AML-193 (cell line): ENCODE measurements around the gene HK3.

ENCODE experiments used
- DNase-seq, 2 experiments: peaks; one replicate each; lab custom pipeline; 2025; lab: John Stamatoyannopoulos, UW

Gene HK3

DNA sequence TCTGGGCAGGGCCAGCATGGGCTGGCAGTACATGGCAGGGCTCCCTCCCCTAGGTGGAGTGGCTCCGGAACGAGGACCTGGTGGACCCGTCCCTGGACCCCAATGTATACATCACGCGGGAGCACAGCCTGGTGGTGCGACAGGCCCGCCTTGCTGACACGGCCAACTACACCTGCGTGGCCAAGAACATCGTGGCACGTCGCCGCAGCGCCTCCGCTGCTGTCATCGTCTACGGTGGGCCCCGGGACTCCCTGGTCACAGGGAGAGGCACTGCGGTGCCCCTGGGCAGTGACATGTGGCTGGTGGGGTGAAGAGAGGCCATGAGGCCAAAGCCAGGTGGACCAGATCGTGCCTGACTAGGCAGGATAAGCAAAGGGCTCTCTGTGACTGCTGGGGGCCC, 30.4 kb downstream of the HK3 start:
- DNase-seq, result no peak

DNA sequence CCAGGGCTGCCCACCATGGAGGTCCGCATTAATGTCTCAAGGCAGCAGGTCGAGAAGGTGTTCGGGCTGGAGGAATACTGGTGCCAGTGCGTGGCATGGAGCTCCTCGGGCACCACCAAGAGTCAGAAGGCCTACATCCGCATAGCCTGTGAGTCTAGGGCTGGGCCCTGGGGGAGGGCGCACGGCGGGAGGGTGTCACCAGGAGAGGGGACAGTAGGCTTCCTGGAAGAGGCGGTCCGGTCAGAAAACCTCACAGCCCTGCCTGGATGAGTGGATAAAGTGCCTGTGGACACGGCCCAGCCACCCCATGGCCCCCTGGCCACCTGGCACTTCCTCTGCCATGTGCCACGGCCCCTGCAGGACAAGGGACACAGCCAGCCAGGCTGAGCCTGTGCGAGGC, 31.0 kb downstream of the HK3 start:
- DNase-seq, result no peak

DNA sequence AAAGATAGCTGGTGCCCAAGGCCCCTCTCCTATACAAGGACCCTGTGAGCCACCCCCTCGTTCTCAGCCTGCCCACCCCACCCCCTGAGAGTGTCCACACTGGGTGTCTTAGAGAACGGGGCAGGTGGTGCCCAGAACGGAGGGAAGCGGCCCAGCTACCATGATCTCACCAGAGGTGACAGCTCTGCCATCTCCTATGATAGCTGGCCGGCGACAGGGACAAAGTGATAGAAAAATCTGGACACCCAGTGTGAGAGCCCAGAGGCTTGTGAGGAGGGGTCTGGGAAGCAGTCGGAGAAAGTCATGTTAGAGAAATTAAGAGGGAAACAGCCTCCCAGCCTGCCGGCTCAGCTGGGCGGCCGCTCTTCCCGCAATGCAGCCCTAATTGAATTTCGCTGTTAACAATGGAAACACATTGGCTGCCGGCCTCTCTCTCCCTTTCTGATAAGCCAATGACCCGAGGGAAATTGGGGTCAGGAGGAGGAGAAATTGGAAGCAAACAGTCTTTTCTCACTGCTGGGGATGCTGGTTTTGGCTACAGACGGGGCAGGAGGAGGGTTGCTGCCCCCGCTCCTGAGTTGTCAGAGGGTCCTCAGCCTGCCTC, 32.3 kb downstream of the HK3 start:
- no peak for DNase-seq

DNA sequence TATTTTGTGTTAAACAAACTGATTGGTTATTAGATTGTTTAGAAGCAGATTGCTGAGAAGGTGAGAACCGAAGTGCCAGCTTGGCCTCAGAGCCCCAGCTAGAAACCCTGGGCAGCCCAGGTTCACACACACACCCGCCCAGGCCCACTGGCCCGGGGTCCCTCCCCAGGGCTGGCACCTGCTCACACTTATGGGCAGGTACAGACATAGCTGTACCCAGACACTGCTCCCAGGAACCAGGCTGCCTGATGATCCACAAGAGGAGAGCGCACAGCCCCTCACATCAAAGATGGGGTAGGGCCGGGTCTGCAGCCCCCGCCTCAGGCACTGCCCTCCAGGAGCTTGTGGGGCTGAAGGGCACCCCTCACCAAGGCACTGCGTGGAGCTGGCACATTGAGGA, 33.2 kb downstream of the HK3 start:
- no peak for DNase-seq

DNA sequence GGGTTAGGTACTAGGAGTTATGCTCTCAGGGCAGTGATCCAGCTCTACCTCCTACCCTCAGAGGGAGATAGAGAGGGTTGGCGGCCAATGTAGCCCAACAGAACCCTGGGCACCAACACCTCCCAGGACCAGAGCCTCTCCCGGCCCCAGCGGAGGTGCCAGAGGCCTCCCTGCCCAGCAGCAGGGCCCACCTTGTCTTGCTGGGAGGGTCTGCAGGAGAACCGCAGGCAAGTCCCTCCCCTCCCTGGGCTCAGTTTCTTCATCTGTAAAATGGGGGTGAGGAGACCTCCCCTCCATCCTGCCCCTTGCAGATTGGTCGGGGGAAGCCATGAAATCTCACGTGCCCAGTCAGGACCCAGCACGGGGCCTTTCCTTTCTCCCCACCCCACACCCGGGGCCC, 34.4 kb downstream of the HK3 start:
- DNase-seq, result no peak

DNA sequence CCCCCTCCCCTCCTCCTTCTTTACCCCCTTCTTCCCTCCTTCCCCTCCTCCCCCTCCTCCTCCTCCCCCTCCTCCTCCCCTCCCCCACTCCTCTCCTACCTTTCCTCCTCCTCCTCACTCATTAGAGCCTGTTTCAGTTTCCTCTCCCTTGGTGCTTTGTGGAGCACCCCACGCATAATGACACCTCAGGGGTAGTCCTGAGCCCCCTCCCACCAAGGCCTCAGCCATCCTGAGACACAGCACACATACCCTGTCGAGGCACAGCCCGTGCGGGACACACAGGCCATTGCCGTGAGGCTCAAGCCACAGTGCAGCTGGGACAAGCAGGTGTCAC, 35.4 kb downstream of the HK3 start:
- DNase-seq, result no peak

DNA sequence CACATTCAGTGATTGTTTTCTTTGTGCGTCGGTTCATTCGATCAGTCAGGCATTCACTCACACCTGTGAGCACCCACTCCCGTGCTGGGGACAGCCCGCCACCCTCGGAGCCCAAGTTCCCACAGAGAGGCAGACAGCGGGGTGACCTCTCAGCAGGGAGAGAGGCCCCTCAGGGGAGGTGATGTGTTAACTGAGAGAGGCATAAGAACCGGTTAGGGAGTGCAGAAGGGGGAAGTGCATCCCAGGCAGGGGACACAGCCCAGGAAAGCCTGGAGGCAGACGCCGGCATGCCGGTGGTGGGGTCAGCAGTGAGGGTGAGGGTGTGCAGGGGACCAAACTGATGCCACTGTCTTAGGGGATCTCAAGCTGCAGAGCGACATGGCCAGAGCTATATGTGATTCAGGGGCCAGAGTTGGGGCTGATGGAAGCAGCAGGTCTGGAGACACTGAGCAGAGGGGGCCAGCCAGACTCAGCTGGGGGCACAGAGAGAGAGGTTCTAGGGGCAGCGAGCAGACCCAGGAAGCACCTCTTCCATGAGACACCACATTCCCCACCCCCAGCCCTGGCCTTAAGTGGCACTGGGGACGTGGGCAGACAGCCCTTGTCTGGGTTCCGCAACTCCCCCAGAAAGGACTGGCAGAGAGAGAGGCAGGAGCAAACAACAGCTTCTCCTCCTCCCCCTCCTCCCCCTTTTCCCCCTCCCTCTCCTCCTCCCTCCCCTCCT, 35.9 kb downstream of the HK3 start:
- no peak for DNase-seq

DNA sequence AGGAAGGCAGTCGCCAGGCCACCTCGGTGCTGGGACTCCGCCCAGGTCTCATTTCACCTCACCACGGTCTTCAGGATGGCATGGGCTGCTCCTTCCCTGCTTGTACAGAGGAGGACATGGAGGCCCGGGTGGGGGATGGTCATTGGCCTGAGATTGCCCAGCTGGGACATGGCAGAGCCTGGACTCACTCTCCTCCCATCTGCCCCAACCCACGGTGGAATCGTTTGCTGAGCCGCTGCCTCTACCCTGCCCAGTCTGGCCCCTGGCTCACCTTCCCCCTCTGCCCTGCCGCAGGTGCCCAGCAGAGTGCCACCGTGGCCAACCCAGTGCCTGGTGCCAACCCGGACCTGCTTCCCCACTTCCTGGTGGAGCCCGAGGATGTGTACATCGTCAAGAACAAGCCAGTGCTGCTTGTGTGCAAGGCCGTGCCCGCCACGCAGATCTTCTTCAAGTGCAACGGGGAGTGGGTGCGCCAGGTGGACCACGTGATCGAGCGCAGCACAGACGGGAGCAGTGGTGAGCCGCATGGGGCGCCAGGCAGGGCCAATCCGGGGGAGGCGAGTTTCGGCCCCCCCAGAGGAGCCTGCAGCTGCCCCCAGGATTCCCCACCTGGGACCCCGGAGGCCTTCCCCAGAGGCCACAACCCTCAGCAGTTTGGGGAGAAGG, 36.7 kb downstream of the HK3 start:
- no peak for DNase-seq

DNA sequence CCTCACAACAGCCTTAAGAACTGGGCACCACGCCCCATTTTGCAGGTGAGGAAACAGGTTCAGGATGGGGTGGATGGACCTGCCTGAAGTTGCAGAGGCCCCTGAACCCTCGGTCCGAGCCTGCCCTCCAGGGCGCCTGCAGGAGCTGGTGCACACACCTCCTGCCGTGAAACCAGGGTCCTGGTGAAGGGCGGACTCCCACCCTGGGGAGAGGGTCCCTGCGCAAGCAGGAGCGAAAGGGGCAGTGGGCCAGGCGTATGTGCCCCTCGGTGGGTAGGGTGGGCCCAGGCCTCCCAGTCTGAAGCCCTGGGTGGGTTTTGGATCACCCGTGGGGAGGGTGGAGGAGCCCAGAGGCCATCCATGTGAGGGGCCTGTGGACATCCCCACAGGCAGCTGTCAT, 37.9 kb downstream of the HK3 start:
- no peak for DNase-seq

DNA sequence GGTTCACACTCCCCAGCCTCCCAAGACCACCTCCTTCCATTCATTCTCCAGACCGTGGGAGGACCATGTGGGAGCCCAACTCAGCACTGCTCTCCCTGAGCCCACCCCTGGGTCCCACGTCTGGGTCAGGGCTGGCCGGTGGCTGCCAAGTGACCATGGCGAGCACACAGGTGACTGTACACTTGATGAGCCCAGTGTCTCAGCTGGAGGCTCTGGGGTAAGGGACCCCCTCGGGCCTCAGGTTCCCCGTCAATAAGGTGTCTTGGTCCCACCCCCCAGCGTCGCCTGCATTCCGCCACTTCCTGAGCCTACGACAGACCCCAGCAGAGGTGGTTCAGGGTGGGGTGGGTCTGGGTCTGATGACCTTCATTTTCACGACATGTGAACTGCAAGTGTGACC, 38.8 kb downstream of the HK3 start:
- DNase-seq, result no peak

DNA sequence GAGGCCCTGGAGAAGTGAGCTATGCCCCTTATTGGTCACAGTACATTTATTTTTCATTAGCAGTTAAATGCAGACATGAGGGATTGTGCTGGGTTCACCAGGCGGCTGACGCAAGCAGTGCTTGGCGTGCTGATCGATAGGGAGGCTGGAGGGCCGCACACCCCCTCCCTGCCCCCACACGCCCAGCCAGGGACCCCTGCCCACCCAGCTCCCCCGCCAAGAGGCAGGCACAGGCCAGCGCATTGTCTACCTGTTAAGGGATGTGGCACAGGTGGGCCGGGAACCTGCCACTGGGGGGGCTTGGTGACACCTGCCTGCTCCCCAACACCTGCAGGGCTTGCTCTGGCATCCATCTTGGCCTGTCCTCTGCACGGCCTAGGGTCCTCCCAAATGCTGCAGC, 39.2 kb downstream of the HK3 start:
- DNase-seq, result no peak

DNA sequence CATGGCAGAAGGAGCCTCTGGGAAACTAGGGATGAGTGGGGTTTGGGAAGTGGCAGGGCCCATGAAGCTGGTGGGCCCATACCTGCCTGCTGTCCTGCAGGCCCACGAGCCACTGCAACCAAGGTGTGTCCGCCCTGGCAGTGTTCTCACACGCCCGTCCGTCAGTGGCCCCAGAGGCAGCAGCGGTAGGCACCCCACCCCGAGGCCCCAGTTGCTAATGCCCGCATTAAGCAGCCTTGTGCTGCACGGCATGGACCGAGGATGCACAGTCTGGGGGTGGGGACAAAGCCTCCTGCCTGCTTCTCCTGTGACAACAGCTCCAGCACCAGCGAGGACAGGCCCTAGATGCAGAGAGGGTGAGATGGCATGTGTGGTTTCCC, 41.3 kb downstream of the HK3 start:
- no peak for DNase-seq

DNA sequence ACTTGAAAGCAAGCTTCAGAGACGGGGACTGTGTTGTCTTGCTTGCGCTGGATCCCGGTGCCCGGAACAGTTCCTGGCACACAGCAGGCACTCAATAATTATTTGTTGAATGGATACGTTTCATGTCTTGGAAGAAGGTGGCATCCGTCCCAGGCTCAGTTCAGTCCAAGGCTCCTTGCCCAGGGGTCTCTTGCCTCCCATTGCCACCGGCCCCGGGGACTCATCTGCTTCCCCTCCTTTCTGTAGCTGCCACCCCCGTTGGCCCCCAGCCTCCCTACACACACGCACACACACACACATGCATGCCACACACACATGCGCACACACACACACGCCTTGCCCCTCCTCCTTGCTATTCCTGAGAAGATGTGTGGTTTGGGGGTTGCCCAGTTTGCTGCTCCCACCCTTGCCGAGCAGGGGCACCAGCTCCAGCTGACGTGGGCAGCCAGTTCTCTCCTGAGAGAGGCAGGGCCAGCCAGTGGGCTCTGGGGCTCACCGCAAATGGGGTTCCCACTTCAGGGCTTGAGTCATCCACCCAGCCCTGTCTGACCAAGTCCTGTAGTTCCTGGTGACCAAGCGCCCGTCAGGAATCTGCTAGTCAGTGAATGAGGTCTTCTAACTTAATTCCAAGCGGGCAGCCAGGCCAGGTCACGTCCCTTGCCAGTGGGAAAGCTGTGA, 41.8 kb downstream of the HK3 start:
- no peak for DNase-seq

DNA sequence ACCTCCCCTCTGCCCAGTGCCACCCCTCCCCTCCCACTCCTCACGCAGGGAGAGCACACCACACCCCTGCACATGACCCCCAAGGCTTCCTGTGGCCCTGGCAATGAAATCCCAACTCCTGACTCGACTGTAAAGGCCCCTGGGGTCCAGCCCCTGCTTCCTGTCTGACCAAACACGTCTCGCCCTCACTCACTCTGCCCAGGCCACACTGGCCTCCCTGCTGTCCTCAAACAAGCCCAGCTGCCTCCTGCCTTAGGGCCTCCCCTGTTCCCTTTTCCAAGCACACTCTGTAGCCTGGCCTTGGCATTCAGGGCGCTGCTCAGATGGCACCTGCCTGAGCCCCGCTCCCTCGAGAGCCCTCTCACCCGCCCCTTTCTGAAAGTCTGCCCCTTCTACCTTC, 42.4 kb downstream of the HK3 start:
- DNase-seq, result no peak

DNA sequence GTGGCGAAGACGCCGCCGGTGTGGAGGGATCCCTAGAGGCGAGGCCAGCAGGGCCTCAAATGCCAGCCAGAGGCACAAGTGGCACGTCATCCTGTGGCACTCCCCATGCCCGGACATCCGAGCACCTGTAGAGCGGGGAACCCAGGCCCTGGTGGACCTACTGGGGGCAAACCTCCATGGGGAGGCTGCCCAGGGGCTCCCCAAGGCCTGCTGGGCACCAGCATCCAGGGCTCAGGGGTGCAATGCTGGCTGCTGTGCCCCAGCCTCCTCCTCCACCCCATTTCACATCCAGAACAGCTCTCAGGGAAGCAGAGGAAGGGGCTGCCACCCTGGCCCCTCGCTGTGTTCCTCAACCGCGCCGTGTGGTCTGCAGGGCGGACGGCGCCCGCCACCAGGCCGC, 43.5 kb downstream of the HK3 start:
- no peak for DNase-seq

DNA sequence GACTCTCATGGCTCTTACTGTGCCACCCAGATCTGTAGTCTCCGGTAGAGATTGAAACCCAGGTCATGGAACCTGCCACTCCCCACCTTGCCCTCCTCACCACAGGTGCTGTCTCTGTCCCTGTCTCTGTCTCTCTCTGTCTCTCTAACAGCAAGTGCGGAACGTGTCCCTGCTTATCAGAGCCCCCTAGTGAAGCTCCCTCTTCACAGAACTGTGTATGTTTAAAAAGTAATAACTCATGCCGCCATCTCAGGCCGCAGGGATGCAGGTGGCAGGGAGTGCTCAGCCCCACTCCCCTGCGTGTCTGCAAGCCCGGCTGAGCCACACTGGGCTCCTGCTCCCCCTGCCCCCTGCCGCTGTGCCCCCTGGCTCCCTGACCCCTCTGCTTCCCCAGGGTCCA, 45.0 kb downstream of the HK3 start:
- DNase-seq, result no peak

DNA sequence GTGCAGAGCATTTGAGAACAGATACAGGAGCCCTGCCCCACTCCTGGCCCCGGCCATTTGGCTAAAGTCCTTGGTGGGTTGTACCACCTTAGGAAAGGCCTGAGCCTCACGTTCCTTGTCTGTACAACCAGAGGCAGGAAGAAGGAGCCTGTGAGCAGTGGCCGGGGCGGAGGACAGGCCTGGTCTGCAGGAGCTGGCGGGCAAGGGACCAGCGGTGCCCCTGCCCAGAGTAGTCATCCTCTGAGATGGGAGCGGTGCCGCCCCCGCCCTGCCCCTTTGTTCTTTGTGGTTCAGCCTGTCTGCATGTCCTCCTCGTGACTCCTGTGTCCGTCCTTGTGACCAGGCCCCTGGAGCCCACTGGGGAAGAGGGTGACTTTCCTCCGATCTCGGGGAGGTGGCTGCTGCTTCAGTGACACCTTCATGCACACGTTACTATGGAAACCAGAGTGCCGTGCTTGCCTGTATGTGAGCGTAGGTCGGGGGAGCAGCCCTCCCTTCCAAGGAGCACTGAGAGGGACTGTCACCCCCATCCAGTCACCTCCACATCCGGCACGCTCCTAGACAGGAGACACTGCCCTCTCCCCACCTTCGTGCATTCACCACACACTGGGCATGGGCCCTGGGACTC, 45.9 kb downstream of the HK3 start:
- DNase-seq, result no peak

DNA sequence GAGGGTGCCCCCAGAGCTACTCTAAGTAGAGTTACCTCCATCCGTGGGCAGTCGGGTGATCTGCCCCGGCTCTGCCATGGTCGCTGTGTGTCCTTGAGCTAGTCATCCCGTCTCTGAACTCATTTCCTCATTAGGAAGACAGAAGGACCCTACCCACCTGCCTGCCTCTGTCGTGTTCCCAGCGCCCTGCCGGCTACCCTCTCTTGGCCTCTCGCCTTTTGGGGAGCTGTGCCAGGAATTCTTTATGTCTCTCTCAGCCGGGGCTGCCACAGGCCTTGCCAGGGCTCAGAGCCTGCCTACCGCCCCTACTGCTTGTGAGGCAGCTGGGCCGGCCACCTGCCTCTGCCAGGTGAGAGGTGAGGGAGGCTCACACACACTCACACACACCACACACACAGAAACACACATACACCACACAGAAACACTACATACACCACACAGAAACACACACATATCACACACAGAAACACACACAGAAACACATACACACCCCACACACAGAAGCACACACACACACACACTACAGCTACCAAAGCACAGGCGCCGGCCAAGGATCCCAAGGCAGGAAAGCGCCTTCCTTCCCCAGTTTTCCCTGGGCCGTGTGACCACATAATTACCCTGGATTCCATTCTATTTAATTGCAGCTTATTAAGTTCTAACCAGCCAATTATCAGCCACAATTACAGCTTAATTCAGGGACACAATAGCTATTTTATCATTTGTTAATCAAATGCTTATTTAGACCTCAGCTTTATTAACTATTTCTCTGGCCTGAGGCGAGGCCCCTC, 47.1 kb downstream of the HK3 start:
- no peak for DNase-seq

DNA sequence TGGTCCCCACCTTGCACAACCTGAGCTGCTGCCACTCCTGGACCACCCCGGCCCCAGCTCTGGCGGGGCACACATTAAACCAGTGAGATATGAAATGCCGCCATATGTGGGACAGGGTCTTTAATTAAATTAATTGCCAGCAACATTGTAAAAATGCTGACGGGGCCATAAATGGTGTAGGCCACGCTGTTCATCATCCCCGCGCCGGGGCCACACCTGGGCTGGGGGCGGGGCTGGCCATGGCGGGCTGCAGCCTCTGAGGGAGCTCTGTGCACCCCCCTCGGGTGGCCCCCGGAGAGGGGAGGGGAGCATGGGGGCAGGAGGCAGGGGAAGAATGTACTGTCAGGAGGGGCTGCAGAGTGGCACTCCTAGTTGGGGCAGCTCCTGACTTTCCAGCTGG, 47.8 kb downstream of the HK3 start:
- no peak for DNase-seq

DNA sequence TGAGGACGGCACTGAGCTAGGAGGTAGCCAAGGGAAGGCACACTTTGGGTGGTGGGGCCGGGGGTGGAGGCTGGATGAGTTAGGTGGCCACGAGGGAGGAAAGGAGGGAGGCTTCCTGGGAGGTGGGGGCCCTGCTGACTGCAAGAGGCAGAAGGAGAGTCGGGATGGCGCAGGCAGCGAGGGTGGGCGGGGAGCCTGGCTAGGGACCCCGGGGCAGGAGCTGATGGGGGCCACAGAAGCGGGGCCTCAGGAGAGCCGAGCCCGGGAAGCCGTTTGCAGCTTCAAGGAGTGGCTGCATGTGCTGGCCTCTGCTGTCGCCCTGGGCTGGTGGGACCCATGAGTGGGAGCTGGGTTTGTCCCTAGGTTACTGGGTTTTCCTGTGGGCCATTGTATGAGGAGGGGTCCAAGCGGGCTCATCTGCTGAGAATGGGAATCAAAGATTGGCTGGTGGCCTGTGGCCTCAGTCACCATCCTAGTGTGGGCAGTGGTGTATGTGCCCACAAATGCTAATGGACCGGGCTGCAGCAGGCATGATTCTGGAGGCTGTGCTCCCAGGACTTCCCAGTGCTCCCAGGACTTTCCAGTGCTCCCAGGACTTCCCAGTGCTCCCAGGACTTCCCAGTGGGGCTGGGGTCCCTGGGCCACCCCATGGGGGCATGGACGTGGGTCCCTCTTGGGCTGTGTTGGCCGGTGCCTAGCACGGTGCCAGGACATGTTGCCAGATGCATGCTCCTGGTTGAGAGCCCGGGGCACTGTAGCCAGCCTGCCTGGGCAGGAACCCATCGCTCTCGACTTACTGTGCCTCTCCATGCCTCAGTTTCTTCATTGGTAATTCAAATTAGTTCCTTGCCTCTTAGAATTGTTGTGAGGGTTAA, 48.5 kb downstream of the HK3 start:
- no peak for DNase-seq

DNA sequence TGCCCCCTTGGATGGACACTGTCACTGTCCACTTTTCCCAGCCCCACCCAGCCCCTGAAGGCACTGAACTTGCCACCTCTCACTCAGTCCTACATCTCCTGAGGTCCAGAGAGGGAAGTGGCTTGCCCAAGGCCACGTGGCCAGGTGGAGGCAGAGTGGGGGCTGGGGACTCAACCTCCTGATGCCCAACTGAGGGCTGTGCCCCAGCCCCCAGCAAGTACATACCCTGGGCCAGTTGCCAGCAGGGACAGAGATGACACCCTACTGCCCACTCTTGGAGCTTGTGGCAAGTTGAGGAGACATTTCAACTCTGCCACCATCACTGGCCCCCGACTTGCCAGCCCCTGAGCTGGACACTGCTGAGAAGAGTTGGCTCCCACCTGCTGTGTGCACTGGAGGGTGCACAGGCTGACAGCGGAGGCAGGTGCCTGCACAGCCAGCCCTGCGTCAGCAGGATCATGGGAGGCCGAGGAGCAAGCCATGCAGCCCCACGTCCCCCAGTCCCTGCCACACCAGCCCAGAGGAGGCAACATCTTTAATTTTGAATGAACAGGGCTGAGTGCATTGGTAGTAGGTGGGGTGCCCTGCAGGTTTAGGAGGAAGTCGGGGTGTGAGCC, 49.4 kb downstream of the HK3 start:
- no peak for DNase-seq
